WERI-Rb-1 (cell line): ENCODE results near the gene SPECC1.

Experiments
- DNase-seq: peaks from one replicate; pipeline ENCODE4 v3.0.0-alpha.2; 2020
- H3K27ac ChIP-seq: fragments of 250-450 bp; sonication (Bioruptor Pico); 2 replicates; pipeline ENCODE4 v1.5.1; 2020; ENCODE audit warnings: mild to moderate bottlenecking, moderate library complexity
- H3K27me3 ChIP-seq: fragments of 250-450 bp; sonication (Bioruptor Pico); 2 replicates; pipeline ENCODE4 v1.5.1; 2021; ENCODE audit warnings: mild to moderate bottlenecking, low read depth, moderate library complexity; ENCODE audit not compliant: insufficient read depth, severe bottlenecking
- H3K36me3 ChIP-seq: fragments of 250-450 bp; sonication (Bioruptor Pico); 2 replicates; pipeline ENCODE4 v1.5.1; 2020; ENCODE audit warnings: mild to moderate bottlenecking, moderate library complexity
- H3K4me3 ChIP-seq: 2 replicates; pipeline ENCODE4 v1.5.1; 2011; ENCODE audit warnings: low read depth, mild to moderate bottlenecking, control low read depth, low read length
- H3K9me3 ChIP-seq: fragments of 250-450 bp; sonication (Bioruptor Pico); 2 replicates; pipeline ENCODE4 v1.5.1; 2021; ENCODE audit warnings: mild to moderate bottlenecking, moderate library complexity; ENCODE audit not compliant: severe bottlenecking
- CTCF ChIP-seq: IDR thresholded peaks from 2 replicates; pipeline ENCODE4 v1.5.1; 2011; ENCODE audit warnings: low read depth, mild to moderate bottlenecking, control low read depth, inconsistent platforms, low read length

SPECC1 gene

GRCh38 chr17:20228410-20228809, 219.3 kb downstream of the SPECC1 start:
- Histone ChIP-seq H3K36me3 (peaks cover 42% of the 10 kb centered on the region), H3K27ac (no peak overlapping the region), H3K27me3 (no peaks in the 10 kb centered on the region), H3K4me3 (no peak overlapping the region), H3K9me3 (no peaks in the 10 kb centered on the region)
- DNase-seq = no peak
- no peak for TF ChIP-seq CTCF

- Histone ChIP-seq H3K36me3 (peaks cover 43% of the 10 kb centered on the region), H3K4me3 (no peak overlapping the region), H3K9me3 (no peaks in the 10 kb centered on the region), H3K27me3 (no peaks in the 10 kb centered on the region), H3K27ac (no peak overlapping the region)
- no peak for TF ChIP-seq CTCF
- DNase-seq = no peak
These were observed 219.7 kb downstream of the SPECC1 start for GRCh38 chr17:20228860-20229259.

GRCh38 chr17:20230924-20231323, 221.8 kb downstream of the SPECC1 start:
- no peaks in the 10 kb centered on the region for H3K9me3 ChIP-seq
- H3K36me3 ChIP-seq = peaks cover 45% of the 10 kb centered on the region
- H3K27ac ChIP-seq = no peak overlapping the region
- H3K4me3 ChIP-seq = no peak overlapping the region
- no peak for DNase-seq
- no peak for TF ChIP-seq CTCF
- no peaks in the 10 kb centered on the region for H3K27me3 ChIP-seq

- Histone ChIP-seq H3K27ac (no peak overlapping the region), H3K27me3 (no peaks in the 10 kb centered on the region), H3K4me3 (no peak overlapping the region), H3K36me3 (peaks cover 42% of the 10 kb centered on the region), H3K9me3 (no peaks in the 10 kb centered on the region)
- no peak for TF ChIP-seq CTCF
- DNase-seq = no peak
These were observed 223.5 kb downstream of the SPECC1 start for GRCh38 chr17:20232611-20233010.

GRCh38 chr17:20234276-20234675, 225.1 kb downstream of the SPECC1 start:
- TF ChIP-seq CTCF = no peak
- Histone ChIP-seq H3K27me3 (no peaks in the 10 kb centered on the region), H3K4me3 (no peak overlapping the region), H3K27ac (no peak overlapping the region), H3K36me3 (peaks cover 26% of the 10 kb centered on the region), H3K9me3 (no peaks in the 10 kb centered on the region)
- DNase-seq = no peak

GRCh38 chr17:20235747-20236146, 226.6 kb downstream of the SPECC1 start:
- DNase-seq = no peak
- no peaks in the 10 kb centered on the region for H3K9me3 ChIP-seq
- TF ChIP-seq CTCF = no peak

More at GRCh38 chr17:20235747-20236146, 226.6 kb downstream of the SPECC1 start:
- Histone ChIP-seq H3K27me3 (no peaks in the 10 kb centered on the region), H3K36me3 (peaks cover 23% of the 10 kb centered on the region), H3K4me3 (no peak overlapping the region), H3K27ac (no peak overlapping the region)
